GM13977 (cell line): ENCODE results near the gene FBXO11.
"Not testable (repeated sequence)": the region's sequence is repeated elsewhere in the genome, so short reads cannot be mapped to it uniquely, and the experiment has no call there.

Experiments
- DNase-seq: peaks from one replicate; pipeline ENCODE4 v3.0.0; 2012; ENCODE audit warnings: low spot score
- in situ Hi-C: fragments of 300-500 bp; cut with MboI; formaldehyde crosslinking; loops from one replicate; pipeline ENCODE4 v1.12.0; 2022; ENCODE audit warnings: low sequenced_read_pairs, low pct_unique_long_range_greater_than_20kb, mixed read lengths, inconsistent platforms; ENCODE audit not compliant: unreplicated experiment
- TF ChIP-seq, protein P1 (sequence below): IDR thresholded peaks from 2 replicates; pipeline ENCODE4 v1.5.1; 2012; ENCODE audit warnings: mild to moderate bottlenecking, control low read depth; ENCODE audit not compliant: insufficient read depth; ENCODE audit errors: extremely low read depth, missing control alignments

Gene FBXO11

DNA sequence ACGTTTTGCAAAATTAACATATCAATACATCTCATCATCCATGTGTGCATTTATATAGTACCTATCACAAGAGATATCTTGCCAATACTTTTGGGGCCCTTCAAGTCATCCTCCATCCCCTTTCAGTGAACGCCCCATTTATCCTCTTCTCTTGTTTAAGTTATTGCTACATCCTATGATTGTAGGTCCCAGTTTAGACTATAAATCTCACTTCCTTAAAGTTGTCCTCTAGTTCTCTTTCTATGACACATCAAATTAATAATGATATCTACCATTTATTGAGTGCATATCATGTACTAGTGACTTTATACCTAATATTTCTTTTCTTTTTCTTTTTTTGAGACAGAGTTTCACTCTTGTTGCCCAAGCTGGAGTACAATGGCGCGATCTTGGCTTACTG is 28.8 kb upstream of the FBXO11 start:
- no peak for DNase-seq
- in situ Hi-C loops, result no loop called here
- TF ChIP-seq, protein P1, sequence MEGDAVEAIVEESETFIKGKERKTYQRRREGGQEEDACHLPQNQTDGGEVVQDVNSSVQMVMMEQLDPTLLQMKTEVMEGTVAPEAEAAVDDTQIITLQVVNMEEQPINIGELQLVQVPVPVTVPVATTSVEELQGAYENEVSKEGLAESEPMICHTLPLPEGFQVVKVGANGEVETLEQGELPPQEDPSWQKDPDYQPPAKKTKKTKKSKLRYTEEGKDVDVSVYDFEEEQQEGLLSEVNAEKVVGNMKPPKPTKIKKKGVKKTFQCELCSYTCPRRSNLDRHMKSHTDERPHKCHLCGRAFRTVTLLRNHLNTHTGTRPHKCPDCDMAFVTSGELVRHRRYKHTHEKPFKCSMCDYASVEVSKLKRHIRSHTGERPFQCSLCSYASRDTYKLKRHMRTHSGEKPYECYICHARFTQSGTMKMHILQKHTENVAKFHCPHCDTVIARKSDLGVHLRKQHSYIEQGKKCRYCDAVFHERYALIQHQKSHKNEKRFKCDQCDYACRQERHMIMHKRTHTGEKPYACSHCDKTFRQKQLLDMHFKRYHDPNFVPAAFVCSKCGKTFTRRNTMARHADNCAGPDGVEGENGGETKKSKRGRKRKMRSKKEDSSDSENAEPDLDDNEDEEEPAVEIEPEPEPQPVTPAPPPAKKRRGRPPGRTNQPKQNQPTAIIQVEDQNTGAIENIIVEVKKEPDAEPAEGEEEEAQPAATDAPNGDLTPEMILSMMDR, result no peak

DNA sequence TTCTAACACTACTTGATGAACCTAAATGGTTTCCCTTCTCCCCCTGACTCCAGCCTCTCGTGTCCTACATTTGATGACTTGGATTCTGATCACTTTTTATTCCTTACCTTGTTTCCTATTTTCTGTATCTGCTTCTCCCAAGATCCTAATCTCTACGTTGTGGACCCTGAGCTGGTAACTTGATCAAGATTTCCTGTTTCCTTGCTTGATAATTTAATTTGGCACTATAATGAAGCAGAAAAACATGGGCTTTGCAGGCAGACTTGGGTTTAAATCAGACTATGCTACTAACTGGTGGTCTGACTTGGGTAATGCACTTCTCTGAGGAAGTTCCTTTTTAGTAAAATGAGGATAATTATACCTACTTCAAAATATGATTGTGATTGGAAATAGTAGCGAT is 11.7 kb upstream of the FBXO11 start:
- TF ChIP-seq, protein P1, result no peak

DNA sequence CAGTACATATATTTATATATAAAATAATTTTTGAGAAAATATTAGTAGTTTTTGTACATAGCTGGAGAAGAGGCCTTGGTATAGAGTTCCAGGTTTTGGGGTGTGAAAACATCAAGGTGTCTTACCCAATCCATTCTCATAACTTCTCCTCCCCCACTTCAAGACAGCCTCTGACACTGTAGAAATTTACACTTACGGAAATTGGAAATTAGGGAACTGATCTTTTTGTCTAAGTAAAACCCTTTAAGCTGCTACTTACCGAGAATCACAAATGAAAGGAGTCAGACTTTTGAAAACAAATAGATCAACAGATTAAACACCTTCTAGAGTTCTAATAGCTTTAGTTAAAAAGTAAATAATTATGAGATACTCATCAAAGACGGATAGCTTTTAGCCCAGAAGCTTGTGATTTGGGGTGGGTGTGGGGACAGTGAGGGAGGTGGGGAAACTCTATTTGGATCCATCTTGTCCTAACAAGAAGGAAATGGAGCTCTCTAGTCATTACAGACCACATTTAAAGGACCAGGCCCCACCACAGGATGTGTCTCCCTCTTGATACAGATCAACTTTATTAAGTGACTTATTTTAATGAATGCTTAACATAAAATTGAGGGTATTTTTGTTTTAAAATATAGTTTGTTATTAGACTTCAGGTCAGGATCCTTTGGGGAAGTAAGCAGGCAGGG is 11.1 kb upstream of the FBXO11 start:
- TF ChIP-seq, protein P1, result no peak
- in situ Hi-C loops, result no loop called here
- DNase-seq, result no peak

More for the DNA sequence above, 11.7 kb upstream of the FBXO11 start:
- DNase-seq, result no peak
- in situ Hi-C loops, result no loop called here

DNA sequence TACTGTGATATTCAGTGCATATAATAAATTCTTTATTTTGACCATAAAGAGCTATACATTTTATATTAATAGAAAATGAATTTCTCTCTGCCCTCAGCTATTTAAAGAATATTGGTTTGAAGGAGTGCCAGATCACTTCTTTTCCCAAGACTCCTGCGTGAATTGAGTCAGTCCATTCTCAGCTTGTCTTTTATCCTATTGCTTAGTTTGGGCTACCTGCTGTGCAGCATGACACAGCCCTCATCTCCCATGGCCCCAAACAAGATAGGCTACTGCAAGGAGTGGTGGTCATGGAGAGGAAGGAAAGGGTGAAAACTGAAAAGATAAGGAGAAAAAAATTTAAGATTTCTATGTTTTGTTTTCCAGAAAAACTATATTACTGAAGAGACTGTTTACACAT is 10.1 kb upstream of the FBXO11 start:
- DNase-seq, result no peak
- in situ Hi-C loops, result no loop called here
- TF ChIP-seq, protein P1, result no peak

DNA sequence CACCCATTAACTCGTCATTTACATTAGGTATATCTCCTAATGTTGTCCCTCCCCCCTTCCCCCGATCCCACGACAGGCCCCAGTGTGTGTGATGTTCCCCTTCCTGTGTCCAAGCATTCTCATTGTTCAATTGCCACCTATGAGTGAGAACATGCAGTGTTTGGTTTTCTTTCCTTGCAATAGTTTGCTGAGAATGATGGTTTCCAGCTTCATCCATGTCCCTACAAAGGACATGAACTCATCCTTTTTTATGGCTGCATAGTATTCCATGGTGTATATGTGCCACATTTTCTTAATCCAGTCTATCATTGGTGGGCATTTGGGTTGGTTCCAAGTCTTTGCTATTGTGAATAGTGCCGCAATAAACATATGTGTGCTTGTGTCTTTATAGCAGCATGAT is 4.4 kb upstream of the FBXO11 start:
- in situ Hi-C loops, DNase-seq: not testable (repeated sequence)

DNA sequence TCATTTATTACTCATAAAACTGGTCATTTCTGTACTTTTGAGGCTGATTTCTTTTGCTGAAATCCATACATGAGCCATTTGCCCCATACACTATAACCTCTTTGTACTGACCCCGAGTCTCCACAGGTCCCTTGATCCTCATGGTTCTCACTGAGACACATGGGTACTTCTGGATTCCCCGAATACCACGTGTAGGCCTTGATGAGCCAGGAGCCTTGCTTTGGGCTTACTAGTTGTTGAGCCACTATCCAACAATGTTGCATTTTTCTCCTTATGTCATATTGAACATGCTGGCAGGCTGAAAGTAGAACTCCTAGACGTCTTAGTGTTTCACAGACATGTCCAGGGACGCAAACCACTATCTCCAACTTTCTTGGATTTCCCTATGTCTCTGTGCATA is 2.4 kb upstream of the FBXO11 start:
- in situ Hi-C loops, result no loop called here
- TF ChIP-seq, protein P1, result no peak

DNA sequence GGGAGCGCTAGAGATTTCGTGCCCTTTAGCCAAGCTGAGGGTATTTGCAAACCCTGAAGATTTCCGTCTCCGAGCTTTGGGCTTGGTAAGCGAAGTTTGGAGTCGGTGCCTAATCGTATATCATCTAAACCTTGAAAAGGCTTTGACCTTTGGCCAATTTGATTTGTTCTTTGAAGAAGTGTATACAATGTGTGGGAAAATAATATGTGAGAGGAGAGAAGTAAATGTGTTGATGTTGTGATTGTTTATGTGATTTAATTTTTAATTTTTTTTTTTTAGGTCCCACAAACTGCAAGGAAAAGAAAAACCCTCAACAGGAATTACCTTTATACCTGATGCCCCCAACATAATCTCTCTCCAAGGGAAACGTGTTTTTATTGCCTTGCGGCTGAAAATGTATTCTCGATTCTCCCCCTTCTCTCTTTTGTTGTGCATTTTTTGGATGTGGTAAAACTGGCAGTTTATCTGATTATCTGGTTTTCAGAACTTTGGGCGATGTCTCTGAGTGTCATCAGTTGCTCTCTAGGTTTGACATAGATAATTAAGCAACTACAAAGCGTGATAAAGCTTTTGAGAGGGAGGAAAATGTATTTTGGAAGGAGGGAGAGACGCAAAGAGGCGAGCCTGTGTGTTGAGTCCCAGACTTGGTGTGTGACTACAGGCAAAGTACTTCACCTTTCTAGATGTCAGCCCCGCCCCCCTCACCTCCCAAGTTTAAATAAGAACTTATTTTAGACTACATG is 912 bp upstream of the FBXO11 start:
- TF ChIP-seq, protein P1, result no peak
- in situ Hi-C loops, result no loop called here
- DNase-seq, result no peak

More for the DNA sequence above, 2.4 kb upstream of the FBXO11 start:
- no peak for DNase-seq
